ENCODE results near the gene CENPP. TPM values are rescaled to one million over a fixed set of nuclear protein-coding genes. Genes with fewer than 3 reads are reported as not detected.

CENPP gene
- total RNA-seq, 1 experiment from 2014 or later: 14.3 TPM

DNA sequence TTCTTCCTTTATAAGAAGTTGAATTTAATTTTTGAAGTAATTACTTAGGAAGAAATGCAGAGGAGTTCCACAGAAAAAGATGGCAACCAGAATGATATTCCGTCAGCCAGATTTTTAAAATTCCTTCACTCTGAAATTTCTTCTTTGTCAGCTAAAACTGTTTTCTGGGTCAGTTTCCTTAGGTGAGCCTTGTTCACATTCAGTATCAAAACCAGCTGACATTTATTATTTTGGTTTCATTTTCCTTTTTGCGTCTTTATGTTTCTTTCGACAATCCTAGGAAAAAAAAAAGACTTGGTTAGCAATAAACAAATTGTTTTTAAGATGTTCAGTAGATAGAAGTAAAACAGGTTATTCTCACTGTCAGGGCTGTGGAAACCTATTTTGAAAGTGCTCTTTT, 28.1 kb upstream of the CENPP start (continued):
- TF ChIP-seq, protein P1, sequence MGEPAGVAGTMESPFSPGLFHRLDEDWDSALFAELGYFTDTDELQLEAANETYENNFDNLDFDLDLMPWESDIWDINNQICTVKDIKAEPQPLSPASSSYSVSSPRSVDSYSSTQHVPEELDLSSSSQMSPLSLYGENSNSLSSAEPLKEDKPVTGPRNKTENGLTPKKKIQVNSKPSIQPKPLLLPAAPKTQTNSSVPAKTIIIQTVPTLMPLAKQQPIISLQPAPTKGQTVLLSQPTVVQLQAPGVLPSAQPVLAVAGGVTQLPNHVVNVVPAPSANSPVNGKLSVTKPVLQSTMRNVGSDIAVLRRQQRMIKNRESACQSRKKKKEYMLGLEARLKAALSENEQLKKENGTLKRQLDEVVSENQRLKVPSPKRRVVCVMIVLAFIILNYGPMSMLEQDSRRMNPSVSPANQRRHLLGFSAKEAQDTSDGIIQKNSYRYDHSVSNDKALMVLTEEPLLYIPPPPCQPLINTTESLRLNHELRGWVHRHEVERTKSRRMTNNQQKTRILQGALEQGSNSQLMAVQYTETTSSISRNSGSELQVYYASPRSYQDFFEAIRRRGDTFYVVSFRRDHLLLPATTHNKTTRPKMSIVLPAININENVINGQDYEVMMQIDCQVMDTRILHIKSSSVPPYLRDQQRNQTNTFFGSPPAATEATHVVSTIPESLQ (CRISPR knock-in tag; IDR thresholded peaks at IDR 0.05): no peak
- TF ChIP-seq, protein P2, sequence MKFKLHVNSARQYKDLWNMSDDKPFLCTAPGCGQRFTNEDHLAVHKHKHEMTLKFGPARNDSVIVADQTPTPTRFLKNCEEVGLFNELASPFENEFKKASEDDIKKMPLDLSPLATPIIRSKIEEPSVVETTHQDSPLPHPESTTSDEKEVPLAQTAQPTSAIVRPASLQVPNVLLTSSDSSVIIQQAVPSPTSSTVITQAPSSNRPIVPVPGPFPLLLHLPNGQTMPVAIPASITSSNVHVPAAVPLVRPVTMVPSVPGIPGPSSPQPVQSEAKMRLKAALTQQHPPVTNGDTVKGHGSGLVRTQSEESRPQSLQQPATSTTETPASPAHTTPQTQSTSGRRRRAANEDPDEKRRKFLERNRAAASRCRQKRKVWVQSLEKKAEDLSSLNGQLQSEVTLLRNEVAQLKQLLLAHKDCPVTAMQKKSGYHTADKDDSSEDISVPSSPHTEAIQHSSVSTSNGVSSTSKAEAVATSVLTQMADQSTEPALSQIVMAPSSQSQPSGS (CRISPR knock-in tag; IDR thresholded peaks at IDR 0.05; ENCODE audit: borderline replicate concordance, low read depth): no peak
- TF ChIP-seq FOXK1 (CRISPR knock-in tag; IDR thresholded peaks at IDR 0.05): no peak
- no peak for TF ChIP-seq JAZF1 (CRISPR knock-in tag; IDR thresholded peaks at IDR 0.05)
- TF ChIP-seq ZNF232 (CRISPR knock-in tag; IDR thresholded peaks at IDR 0.05): no peak
- no peak for TF ChIP-seq CBFB (CRISPR knock-in tag; IDR thresholded peaks at IDR 0.05; ENCODE audit: low read depth)
- TF ChIP-seq FOXP1 (CRISPR knock-in tag; IDR thresholded peaks at IDR 0.05; ENCODE audit: borderline replicate concordance): no peak
- TF ChIP-seq ZNF423 (CRISPR knock-in tag; IDR thresholded peaks at IDR 0.05): no peak
- TF ChIP-seq CREM (CRISPR knock-in tag; IDR thresholded peaks at IDR 0.05): no peak

- TF ChIP-seq, protein P3, sequence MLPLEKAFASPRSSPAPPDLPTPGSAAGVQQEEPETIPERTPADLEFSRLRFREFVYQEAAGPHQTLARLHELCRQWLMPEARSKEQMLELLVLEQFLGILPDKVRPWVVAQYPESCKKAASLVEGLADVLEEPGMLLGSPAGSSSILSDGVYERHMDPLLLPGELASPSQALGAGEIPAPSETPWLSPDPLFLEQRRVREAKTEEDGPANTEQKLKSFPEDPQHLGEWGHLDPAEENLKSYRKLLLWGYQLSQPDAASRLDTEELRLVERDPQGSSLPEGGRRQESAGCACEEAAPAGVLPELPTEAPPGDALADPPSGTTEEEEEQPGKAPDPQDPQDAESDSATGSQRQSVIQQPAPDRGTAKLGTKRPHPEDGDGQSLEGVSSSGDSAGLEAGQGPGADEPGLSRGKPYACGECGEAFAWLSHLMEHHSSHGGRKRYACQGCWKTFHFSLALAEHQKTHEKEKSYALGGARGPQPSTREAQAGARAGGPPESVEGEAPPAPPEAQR (CRISPR knock-in tag; IDR thresholded peaks at IDR 0.05): no peak
- no peak for TF ChIP-seq ZNF263 (CRISPR knock-in tag; IDR thresholded peaks at IDR 0.05; ENCODE audit: low read depth)
- TF ChIP-seq ZNF121 (CRISPR knock-in tag; IDR thresholded peaks at IDR 0.05): no peak
- TF ChIP-seq NR2C2 (CRISPR knock-in tag; IDR thresholded peaks at IDR 0.05): no peak
- no peak for TF ChIP-seq CREM (CRISPR knock-in tag; IDR thresholded peaks at IDR 0.05)
- TF ChIP-seq ZNF425 (CRISPR knock-in tag; conservative IDR thresholded peaks at IDR 0.05): no peak
- TF ChIP-seq TP53 (CRISPR knock-in tag; IDR thresholded peaks at IDR 0.05): no peak
- TF ChIP-seq, protein P4, sequence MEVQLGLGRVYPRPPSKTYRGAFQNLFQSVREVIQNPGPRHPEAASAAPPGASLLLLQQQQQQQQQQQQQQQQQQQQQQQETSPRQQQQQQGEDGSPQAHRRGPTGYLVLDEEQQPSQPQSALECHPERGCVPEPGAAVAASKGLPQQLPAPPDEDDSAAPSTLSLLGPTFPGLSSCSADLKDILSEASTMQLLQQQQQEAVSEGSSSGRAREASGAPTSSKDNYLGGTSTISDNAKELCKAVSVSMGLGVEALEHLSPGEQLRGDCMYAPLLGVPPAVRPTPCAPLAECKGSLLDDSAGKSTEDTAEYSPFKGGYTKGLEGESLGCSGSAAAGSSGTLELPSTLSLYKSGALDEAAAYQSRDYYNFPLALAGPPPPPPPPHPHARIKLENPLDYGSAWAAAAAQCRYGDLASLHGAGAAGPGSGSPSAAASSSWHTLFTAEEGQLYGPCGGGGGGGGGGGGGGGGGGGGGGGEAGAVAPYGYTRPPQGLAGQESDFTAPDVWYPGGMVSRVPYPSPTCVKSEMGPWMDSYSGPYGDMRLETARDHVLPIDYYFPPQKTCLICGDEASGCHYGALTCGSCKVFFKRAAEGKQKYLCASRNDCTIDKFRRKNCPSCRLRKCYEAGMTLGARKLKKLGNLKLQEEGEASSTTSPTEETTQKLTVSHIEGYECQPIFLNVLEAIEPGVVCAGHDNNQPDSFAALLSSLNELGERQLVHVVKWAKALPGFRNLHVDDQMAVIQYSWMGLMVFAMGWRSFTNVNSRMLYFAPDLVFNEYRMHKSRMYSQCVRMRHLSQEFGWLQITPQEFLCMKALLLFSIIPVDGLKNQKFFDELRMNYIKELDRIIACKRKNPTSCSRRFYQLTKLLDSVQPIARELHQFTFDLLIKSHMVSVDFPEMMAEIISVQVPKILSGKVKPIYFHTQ (CRISPR knock-in tag; IDR thresholded peaks at IDR 0.05): no peak
- TF ChIP-seq, protein P5, sequence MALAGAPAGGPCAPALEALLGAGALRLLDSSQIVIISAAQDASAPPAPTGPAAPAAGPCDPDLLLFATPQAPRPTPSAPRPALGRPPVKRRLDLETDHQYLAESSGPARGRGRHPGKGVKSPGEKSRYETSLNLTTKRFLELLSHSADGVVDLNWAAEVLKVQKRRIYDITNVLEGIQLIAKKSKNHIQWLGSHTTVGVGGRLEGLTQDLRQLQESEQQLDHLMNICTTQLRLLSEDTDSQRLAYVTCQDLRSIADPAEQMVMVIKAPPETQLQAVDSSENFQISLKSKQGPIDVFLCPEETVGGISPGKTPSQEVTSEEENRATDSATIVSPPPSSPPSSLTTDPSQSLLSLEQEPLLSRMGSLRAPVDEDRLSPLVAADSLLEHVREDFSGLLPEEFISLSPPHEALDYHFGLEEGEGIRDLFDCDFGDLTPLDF (CRISPR knock-in tag; IDR thresholded peaks at IDR 0.05): no peak
- TF ChIP-seq USF1 (CRISPR knock-in tag; IDR thresholded peaks at IDR 0.05): no peak
- TF ChIP-seq IRF1 (CRISPR knock-in tag; IDR thresholded peaks at IDR 0.05): no peak
- TF ChIP-seq ZBTB21 (CRISPR knock-in tag; IDR thresholded peaks at IDR 0.05; ENCODE audit: borderline replicate concordance): no peak
- Mint-ChIP-seq H3K36me3 (peaks cover 55% of the 10 kb centered on the region), H3K9me3 (no peaks in the 10 kb centered on the region), H3K4me1 (peaks cover 6% of the 10 kb centered on the region), H3K27me3 (ENCODE audit: low read depth) (no peaks in the 10 kb centered on the region), H3K27ac (no peak overlapping the region), H3K4me3 (no peak overlapping the region)
- DNase-seq (ENCODE audit: low spot score) (no peak), ATAC-seq (no peak)
- ChIA-PET POLR2A (no interaction called here), CTCF (no interaction called here)
Observed at GRCh38 chr9:92298036-92298435, 27.7 kb upstream of the CENPP start.
